HG03064 (cell line): ENCODE measurements around the gene PCDH1.

Experiments used
- ATAC-seq: cut with Tn5 transposase; IDR thresholded peaks from one replicate; pipeline ENCODE4 v1.9.1; 2021; ENCODE audit warnings: low read depth; ENCODE audit not compliant: unreplicated experiment

Gene PCDH1

GRCh38 chr5:141814064-141814964 lies 63.9 kb downstream of the PCDH1 start:
- ATAC-seq, result no peak

DNA sequence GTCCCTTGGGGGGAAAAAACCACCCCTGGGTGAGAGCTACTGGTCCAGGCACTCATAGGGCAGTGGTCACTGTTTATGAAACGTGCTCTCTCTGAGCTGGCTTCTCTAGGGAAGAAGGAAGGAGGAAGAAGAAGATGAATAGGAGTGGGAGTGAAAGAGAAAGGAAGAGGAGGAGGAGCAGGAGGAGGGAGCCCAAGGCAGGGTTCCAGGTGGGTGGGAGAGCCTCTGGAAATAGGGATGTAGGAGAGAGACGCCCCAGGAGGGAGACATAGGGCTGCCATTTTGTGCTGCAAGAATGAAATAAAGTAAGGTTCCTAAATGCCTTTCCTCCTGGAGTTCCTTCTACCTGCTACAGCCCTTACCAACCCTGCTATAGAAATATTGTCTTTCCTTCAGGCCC lies 65.7 kb downstream of the PCDH1 start:
- ATAC-seq, result no peak

GRCh38 chr5:141811287-141812155 lies 66.7 kb downstream of the PCDH1 start:
- ATAC-seq, result no peak

- ATAC-seq, result no peak
Observed at GRCh38 chr5:141810702-141811101, 67.5 kb downstream of the PCDH1 start.

DNA sequence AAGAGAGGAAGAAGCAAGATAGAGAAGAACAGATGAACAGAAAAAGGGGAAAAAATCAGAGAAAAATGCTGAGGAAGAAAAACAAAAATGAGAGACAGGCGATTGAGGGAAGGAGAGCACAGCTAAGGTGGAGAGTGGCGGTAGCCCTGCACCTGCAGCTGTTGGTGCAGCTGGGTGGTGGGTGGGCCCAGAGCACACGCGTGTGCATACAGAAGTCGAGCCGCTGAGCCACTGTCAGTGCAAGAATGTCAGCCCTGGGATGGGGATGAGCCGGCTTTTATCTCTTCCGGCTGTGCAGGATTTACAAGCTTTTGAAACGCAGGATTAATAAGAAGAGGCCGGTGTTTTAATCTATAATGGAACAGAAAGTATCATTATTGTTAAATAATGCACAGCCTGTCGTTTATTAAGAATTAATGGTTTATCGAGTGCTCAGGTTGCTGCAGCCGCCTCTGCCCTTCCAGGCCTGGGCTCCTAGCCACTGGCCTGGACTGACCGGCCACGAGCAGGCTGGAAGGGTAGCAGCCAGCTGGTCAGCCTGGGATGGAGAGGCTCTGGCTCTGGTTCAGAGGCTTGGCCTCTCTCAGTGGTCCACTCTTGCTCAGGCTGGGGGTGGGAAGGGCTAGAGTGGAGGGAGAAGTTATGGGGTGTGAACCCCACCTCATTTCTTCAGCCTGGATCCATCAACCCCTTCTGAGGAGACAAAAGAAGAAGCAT lies 68.7 kb downstream of the PCDH1 start:
- no peak for ATAC-seq

GRCh38 chr5:141808857-141809256 lies 69.4 kb downstream of the PCDH1 start:
- no peak for ATAC-seq

DNA sequence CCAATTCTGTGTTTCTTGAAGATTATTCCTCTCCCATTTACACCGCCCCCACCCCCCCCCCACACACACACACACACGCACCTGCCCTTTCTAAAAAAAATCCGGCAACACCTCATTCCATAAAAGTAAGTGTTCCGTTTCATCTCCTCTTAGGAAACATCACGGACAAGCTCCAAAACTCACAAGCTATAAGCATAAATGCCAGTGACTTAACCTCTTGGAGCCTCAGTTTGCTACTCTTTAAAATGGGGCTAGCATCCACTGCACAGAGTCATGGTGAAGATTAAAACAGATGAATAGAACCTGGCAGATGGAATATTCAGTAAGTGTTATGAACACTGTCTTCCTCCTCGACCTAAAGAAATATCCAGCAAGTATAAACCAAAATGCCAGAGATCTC lies 70.5 kb downstream of the PCDH1 start:
- ATAC-seq, result no peak

DNA sequence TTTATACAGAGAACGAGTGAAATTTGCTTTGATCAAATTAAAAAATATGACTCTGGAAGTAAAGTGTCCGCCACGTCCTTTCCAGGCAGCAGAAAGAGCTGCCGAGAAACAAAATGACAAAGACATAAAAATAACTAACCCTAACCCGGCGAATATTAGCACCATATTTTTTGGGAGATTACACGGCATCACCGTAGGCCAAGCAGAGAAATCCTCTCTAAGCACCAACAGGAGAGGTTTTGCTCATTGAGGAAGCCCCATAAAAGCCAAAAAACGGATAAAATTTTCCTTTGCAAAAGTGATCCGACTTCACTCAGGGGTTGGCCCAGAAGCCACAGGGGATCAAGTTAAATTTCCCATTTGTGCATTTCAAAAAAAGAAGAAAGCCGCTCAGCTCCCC lies 70.9 kb downstream of the PCDH1 start:
- ATAC-seq, result no peak

- no peak for ATAC-seq
Observed at GRCh38 chr5:141806626-141807025, 71.6 kb downstream of the PCDH1 start.

GRCh38 chr5:141805874-141806595 lies 72.2 kb downstream of the PCDH1 start:
- no peak for ATAC-seq

GRCh38 chr5:141804475-141804874 lies 73.7 kb downstream of the PCDH1 start:
- ATAC-seq, result no peak
